CMK (cell line): ENCODE results near the gene MBNL2.

ENCODE experiments used
- DNase-seq: peaks from one replicate; pipeline ENCODE4 v3.0.0-alpha.2; 2010; ENCODE audit warnings: low read depth

The MBNL2 gene

DNA sequence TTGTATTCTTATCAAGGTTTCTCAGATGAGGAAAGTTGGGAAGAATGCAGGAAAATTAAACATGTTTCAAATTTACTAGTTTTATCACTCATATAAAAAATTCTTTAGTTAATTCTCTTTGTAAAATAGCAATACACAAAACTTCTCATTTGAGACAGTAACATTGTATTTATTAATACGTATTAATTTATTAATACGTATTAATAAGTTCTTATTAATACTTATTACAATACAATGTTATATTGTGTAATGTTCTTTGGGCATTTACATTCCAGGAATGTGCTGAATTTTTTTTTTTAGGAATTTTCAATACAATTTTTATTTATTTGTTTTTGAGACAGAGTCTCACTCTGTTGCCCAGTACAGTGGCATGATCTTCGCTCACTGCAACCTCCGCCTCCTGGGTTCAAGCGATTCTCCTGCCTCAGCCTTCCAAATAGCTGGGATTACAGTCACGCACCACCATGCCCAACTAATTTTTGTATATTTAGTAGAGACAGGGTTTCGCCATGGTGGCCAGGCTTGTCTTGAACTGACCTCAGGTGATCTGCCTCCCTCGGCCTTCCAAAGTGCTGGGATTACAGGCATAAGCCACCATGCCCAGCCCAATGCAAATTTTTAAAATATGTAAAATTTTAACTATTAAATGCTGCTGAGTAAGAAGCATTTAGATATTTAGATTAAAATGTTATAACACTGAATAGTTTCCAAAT lies 31.6 kb downstream of the MBNL2 start:
- DNase-seq: no peak

DNA sequence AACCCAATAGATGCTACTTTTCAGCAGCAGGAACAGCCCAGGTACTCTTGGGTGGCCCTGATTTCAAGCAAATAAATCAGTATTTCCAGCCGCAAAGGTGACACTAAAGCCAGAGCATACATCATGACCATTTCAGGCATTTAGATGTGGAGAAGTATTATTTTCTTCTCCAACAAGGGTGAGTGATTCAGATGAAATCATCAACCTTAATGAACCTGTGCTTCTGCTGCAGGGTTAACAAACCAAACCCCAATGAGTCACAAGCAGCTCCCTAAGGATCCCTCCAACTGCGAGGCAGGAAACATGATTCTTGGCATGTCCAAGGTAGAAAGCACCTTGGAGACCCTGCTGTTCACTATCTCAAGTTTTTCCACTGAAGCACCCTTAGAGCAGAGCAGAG lies 32.7 kb downstream of the MBNL2 start:
- no peak for DNase-seq

DNA sequence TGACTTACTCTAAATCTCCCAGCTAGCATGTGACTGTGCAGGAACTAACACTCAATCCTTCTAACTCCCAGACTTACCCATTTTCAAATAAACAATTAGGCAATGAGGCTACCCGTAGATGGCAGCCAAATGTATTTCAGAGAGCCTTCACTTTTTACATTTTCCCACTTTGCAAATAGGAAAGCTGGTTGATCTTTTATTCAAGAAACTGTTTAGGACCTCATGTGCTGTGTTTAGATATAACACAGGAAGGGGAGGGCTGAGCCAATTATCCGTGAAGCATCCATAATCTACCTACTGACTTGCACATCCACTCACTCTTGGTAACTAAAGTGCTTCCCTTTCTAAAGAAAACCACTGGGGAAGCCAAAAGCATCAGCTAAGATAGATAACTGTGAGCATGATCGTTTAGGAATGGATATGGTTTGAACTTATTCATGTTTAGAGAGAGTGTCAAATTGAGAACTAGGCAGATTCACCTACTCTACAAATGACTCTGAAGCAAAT lies 33.4 kb downstream of the MBNL2 start:
- DNase-seq: peak; percentile 43

DNA sequence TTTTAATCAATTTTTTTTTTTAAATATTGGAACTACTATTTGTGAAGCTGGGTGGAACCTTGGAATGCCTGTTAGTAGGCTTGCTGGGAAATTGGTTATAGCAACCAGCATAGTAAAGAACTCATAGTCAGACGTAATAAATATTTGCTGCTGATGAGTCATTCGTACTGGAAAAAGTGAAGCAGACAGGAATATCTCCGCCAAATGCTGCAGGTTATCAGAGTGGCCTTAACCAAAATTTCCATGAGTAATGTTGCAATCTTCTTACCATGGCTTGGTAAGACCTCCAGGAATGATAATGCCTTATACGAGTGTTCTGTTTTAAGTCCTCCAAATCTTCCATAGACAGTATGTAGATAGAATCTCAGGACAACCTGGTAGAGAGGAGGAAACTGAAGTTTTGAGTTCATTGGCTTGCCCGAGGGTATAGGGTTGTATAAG lies 34.2 kb downstream of the MBNL2 start:
- DNase-seq: no peak

DNA sequence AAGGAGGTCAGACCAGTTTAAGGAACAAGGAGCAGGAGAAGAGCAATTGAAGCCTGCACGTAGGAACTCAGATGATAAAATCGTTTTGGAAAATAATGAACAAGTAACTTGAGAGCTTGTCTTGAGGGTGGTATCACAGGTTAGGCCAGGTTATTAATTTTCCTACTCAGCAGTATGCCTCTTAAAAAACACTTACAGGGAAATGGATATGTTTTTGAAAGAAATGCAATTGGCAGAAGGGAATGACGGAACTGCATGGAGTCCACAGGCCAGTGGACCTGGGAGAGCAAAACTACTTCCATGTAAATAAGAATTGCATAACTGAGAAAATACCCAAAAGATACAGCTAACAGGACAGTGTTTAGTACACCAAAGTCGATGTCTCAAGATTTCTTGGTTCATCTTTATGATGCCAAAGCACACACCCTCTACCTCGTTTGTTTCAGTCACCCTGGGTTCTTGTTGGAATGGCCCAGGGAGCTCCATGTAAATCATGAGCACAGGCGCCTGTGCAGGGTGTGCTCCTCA lies 35.2 kb downstream of the MBNL2 start:
- no peak for DNase-seq

DNA sequence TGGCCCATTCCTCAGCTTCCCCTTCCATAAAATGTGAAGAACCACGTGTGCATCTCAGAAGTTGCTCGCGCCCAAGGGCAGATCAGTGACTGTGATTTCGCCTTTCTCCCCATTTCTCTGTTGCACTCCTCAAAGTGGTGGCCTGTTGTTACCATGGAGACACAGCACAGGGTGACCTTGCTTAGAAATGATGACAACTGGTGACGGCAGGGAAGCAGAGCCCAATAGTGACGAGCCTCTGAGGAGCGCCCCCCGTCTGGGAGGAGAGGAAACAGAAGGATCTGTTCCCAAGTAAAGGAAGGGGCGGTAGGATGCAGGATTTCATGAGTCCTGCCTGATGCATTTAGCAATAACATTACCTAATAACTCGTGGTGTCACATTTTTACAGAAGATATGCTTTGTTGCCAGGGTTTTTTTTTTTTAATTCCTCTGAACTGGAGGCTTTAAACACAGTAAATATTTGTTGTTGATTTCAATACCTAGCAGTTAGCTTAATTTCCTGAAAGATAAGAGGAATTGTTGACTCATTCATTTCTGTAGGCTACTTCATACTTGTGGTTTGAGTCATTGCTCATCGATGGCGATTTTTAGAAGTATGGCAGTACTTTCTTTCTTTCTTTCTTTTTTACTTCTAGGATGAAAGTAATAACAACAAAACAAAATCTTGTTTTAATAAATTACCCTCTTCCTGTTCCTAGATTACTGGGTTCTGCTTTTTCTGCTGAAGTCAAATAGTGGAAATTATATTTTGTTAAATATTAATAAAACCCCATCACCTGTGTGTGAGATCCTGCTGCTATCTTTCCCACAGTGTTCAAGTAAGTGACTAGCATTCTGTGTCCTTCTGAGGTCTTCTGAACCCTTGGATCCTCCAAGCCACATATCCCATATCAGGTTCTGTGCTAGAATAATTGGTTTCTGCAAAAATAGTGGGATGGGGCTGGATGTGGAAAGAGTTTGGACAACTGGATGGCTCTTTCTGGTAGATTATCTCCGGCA lies 36.0 kb downstream of the MBNL2 start:
- DNase-seq: no peak

DNA sequence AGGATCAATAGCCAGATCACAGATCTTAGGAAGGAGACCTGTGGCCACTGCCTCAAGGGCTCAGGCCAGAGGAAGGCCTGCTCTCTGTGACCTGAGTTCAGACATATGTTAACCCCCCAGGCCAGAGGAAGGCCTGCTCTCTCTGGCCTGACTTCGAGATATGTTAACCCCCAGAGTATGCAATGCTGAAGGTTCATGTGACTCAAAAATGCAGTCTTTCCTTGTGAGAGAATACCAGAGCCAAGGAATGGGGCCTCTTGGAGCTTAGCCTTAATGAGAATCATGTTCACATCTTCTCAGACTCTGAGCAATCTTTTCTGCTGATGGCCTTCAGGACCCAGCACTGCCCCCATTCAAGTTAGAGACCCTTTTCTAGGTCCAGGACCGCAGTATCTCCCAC lies 36.7 kb downstream of the MBNL2 start:
- no peak for DNase-seq

DNA sequence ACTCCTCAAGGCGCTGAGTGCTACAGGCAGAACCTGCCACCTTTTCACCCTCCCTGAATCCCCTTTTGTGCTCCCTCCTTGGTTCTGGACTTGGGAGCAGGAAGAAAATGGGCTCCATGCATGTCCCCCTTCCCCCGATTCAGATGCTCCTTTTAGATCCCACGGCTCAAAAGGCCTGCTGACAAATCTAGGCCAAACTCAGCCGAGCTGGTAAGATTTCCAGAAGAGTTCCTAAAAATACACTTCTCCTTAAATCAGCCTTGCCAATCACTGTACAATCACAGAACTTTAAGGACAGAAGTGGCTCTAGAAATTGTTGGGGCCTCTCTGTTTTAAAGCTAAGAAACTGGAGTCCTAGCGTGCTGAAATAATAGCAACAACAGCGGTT lies 37.3 kb downstream of the MBNL2 start:
- no peak for DNase-seq

DNA sequence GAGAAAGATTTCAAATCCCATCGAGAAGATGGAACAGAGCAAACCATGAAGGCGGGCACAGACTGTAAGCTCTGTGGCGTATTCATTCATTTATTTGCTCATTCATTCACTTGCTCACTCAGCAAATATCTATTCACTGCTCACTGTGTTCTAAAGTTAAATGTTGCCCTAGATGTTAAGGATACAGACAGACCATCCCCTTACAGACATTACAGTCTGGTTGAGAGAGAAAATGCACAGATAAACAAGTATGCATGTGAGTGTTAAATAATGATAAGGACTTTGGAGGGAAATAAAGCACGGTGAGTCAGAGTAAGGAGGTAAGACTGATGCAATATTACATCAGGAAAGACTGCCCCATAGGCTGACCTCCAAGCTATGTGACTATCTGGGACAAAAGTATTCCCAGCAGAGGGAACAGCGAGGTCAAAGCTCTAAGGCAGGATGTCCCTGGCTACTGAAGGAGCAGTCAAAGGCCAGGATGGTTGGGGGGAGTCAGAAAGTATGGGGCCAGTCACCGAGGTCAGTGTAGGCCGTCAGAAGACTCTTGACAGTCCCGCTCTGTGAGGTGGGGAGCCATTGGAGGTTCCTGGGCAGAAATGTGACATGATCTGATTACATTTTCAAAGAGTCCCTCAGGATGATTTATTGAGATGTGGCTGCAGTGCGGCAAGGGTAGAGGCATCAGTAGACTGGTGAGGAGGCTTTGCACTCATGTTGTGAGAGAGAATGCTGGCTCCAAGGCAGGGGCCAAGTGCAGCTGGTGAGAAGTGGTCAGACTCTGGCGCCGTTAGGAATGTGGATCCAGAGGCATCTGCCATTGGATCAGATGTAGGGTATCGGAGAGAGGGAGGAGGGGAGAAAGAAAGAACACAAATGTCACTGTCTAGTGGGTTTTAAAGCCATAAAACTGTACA lies 37.9 kb downstream of the MBNL2 start:
- DNase-seq: peak; percentile 88

DNA sequence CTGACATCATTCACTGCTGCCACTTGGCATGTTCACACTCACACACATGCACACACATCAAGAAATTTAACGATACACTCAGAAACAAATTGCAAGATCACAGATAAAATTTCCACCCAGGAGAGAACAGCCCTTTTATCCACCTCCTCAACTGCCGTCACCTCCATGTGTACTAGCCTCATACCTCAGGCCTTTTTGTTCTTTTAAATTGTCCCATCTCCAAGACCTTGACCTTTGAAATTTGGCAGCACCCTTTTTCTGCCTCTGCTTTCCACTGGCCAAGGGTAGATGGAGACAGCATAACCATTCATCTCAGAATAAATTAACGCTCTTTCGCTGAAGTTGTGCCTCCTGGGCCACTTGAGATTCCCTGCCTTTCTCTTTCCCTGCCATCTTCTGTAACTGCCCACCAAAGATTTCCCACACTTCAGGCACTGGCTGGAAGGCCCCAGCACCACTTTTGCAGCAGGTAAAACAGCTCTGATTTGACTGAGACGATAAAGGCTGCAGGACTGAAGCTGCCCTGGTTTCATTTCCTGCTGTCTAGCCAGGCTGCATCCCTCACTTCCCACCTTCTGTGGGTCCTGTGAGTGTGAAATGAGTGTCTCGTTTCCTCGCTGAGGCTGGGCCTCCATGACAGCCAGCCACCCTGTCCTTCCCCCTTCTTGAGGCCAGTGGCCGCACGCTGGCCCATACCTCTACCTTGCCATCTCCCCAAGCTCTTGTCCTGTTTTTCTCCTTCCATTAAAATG lies 39.3 kb downstream of the MBNL2 start:
- DNase-seq: no peak

DNA sequence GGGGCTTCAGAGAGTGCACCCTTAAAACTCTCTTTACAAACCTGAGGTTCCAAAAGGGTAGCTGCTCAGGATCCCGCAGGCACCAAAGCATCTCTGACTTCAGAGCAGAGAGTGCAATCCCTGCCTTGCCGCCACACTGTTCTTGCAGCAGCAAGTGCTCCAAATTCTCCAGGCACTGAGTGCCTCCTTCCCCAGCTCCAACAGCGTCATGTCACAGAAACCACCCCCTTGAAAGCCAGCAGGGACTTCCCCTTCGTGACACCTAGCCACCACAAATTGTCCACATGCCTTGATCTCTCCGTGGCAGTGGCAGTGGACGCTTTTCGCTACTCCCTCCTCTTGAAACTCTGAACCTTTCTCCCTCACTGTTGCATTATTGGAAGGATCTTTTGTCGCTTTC lies 39.9 kb downstream of the MBNL2 start:
- DNase-seq: no peak

DNA sequence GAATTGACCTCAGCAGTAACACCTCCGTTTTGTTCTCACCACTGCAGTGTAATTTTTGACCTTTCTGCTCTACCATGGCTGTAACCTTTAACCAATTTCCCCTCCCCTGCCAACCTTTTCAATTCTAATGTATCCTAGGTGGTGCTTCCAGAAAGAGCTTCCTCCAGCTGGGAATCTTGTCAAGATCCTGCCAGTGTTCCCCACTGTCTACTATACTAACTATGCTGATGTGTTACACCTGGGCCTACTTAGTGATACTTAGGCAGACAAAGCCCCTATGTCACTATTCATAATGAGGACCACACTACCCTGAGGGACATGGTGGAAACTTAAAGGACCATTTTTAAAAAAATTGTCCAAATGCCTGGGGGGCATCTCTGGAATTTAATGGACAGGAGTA lies 41.0 kb downstream of the MBNL2 start:
- no peak for DNase-seq

DNA sequence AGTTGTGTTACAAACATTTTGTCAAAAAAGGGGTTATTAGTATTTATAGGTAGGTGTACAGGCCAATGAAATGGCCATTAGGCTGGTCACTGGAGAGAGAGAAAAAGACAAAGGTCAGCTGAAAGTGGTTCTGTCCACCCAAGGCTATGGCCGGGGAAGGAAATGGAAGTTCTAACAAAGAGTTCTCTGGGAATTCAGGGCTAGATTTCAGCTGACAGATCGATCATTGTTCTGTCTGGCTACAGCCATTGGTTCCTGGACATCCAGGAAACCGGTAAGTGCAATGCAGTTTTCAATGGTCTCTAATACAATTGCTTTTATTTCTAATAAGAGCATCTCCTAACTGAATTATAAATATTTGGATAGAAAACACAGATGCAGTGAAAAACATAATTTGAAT lies 42.5 kb downstream of the MBNL2 start:
- no peak for DNase-seq

DNA sequence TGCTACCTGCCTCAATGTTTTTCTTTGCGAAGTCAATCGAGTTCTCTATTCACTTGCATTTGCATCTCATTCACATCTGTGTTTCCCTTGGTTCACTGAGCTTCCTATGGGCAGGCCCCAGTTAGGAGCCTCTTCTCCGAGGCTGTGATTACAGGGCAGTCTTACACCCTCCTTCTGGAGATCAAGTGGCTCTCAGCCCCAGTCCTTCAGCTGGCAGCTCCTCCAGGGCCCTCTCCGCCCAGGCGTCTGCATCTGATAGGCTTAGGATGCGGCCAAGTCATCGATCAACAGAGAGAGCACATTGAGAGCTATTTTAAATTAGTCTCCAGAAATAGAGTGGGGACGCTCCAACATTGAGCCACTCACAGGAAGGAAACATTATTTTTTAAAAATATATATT lies 44.2 kb downstream of the MBNL2 start:
- no peak for DNase-seq

DNA sequence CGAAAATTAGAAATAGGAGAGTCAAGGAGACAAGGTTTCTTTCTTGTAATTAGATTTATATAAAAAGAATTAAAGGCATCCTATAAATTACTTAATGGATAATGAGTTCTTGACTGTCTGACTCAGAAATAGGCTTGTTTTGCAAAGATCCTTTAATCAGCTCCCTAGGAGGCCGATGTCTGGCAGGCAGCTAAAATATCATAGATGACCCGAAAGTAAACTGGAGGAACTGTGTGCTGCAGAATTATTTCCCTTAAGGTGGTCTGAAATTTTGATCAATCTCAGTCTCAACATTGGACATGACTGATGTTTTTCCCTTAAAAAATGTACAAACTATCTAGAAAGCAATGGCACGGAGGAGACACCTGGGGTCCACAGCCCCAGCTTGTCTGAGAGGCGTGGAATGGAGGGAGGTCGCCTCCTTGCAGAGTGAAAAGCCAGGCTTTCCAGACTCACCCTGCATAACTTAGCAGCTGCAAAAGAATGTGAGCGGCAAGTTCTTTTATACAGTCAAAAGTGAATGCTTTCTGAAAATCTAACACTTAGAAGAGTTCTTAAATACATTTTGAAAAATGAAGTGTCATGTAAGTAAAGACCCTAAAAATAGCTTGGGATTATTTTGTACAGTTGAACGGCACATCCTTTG lies 44.8 kb downstream of the MBNL2 start:
- DNase-seq: no peak

DNA sequence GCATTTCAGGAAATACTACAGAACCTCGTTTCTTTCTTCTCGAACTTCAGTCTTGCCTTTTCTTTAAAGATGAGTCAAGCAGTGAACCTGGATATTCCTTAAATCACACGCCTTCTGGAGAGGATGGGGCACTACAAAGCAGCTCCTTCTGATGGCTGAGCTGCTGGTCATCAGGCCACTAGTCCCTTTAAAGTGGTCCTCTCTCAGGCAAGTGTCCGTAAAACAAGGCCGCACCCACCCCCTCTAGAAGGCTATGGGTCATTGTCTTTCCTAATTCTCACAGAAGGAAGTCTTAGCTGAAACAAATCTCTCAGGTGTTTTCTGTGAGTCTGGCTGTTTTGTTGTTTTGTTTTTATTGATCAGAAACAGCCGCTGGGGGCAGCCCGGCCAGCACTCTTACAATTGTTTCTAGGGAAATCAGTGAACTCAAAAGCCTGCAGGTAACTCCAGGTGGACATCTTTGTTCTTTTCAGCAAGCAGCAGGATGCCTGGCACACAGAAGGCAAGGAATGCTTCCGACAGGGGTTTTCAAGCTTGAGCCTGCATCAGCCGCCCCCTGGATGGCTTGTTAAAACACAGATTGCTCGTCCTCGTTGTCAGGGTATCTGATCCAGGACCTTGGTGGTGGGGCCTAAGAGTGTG lies 45.4 kb downstream of the MBNL2 start:
- DNase-seq: no peak

DNA sequence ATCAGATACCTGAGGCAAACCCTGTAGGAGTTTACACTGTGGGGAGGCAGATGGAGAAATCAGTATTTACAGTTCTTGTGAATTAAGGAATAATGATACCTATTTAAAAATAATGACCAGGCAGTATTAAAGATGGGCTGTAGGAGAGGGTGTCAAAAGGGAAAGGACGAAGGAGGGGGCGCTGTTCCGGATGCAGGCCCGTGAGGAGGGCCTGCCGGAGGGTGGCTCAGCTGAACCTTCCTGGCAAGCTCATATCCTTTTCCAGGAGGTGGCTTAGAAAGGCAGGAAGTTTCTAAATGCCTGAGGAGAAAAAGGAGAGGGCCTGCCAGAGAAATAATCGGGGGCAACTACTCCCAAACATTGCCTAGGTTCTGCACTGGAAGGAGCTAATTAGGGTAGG lies 46.6 kb downstream of the MBNL2 start:
- no peak for DNase-seq

DNA sequence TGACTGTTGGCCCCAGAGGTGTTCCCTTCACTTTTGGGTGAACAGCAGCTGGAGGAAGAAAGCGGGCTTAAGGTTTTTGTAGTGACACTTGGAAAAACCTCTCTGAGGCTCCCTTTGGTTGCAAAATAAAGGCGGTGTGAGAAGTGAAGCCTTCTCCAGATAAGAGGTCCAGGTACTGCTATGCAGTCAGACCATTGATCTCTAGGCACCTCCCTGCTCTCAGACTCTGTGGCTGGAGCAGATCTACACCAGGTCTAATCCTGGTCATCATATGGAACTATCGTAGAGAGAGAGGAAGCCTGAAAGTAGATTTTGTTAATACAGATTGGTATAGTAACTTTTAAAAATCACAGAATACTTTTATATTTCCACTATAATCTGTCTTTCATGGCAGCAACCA lies 47.5 kb downstream of the MBNL2 start:
- DNase-seq: no peak

DNA sequence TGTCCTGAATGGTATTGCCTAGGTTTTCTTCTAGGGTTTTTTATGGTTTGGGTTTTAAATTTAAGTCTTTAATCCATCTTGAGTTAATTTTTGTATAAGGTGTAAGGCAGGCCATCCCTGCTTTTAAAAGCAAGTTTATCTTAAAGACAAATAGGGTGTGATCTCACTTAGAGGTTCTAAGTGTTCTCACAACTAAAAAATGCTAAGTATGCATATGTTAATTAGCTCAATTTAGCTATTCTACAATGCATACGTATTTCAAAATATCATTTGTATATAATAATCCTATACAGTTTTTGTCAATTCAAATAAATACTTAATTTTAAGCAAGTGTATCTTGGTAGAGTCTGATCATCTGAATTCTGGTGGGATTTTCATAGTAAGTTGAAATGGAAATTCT lies 50.4 kb downstream of the MBNL2 start:
- DNase-seq: no peak

DNA sequence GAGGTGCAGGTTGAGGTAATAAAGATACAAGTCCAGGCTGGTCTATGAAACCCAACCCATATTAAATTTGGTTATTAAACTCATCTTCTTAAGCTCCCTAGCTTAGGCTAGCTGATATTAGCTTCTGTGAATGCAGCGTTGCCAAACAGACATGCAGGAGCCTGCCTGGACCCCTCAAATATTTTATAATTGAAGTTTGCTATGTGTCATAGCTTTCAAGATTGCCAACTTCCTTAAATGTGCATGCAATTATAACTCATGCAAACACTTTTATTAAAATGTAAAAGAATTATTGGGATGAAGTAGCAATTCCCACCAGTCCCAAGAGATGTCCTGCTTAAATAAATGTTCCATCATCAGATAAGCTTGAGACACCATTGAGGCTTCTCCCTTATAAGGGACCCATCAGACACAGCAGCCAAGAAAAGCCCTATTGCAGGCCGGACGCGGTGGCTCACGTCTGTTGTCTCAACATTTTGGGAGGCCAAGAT lies 51.3 kb downstream of the MBNL2 start:
- no peak for DNase-seq
